Measurements from ENCODE around the gene FBXO45.

Gene FBXO45

DNA sequence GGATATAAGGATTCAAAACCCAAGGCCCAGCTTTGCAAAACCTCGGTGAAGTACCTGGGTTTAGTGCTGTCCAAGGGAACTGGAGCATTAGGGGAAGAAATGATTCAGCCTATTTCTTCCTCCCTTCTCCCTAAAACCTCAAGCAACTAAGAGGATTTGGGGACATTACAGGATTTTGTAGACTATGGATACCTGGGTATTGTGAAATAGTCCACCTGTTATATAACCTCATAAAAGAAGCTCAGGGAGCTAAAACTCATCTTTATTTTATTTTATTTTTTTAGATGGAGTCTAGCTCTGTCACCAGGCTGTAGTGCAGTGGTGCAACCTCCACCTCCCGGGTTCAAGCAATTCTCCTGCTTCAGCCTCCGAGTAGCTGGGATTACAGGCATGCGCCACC lies 44.6 kb upstream of the FBXO45 start:
- Histone ChIP-seq H3K36me3 (ENCODE audit: low read length) (no peaks in the 10 kb centered on the region), H3K4me2 (ENCODE audit: low read depth, low read length, poor library complexity, severe bottlenecking) (no peak overlapping the region), H3K9ac (ENCODE audit: low read length) (no peak overlapping the region), H2AFZ (ENCODE audit: low read depth, low read length, severe bottlenecking) (no peak overlapping the region), H3K4me3 (ENCODE audit: insufficient read depth, low read length, poor library complexity, severe bottlenecking) (no peak overlapping the region), H3K9me3 (ENCODE audit: insufficient read depth, low read length) (peaks cover 27% of the 10 kb centered on the region; the same call in 1 of the 2 replicates), H3K9me2 (replicated peaks; ENCODE audit: insufficient read depth, low read length) (no peaks in the 10 kb centered on the region), H4K20me1 (ENCODE audit: low read depth, low read length) (no peaks in the 10 kb centered on the region), H3K27ac (ENCODE audit: low read depth, low read length) (no peak overlapping the region), H3K79me2 (ENCODE audit: insufficient read depth, low read length) (no peaks in the 10 kb centered on the region), H3K27me3 (ENCODE audit: low read length) (no peaks in the 10 kb centered on the region), H3F3A (ENCODE audit: insufficient read depth) (no peaks in the 10 kb centered on the region; the same call in 1 of the 2 replicates)
- TF ChIP-seq, protein P1, sequence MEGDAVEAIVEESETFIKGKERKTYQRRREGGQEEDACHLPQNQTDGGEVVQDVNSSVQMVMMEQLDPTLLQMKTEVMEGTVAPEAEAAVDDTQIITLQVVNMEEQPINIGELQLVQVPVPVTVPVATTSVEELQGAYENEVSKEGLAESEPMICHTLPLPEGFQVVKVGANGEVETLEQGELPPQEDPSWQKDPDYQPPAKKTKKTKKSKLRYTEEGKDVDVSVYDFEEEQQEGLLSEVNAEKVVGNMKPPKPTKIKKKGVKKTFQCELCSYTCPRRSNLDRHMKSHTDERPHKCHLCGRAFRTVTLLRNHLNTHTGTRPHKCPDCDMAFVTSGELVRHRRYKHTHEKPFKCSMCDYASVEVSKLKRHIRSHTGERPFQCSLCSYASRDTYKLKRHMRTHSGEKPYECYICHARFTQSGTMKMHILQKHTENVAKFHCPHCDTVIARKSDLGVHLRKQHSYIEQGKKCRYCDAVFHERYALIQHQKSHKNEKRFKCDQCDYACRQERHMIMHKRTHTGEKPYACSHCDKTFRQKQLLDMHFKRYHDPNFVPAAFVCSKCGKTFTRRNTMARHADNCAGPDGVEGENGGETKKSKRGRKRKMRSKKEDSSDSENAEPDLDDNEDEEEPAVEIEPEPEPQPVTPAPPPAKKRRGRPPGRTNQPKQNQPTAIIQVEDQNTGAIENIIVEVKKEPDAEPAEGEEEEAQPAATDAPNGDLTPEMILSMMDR (IDR thresholded peaks at IDR 0.05; ENCODE audit: insufficient read depth, low read length, poor library complexity, severe bottlenecking) = no peak
- TF ChIP-seq EZH2phosphoT487 (conservative IDR thresholded peaks at IDR 0.05; ENCODE audit: low read length) = no peak

DNA sequence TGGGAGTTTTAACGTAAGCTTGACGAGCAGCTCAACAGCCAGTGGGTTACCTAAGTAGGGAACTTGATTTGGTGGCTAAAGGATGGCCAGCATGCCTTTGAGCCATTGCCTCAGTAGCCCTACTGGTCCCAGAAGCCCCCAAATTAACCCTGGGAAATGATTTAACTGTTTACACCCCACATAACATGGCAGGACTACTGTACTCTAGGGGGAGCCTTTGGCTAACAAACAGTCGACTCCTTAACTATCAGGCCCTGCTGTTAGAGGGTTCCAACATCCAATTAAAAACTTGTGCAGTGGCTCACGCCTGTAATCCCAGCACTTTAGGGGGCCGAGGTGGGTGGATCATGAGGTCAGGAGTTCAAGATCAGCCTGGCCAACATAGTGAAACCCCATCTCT lies 43.9 kb upstream of the FBXO45 start:
- H3K36me3 ChIP-seq (ENCODE audit: low read length) = no peaks in the 10 kb centered on the region
- no peaks in the 10 kb centered on the region for H3K27me3 ChIP-seq (ENCODE audit: low read length)
- H2AFZ ChIP-seq (ENCODE audit: low read depth, low read length, severe bottlenecking) = no peak overlapping the region
- no peaks in the 10 kb centered on the region; the same call in 1 of the 2 replicates for H3F3A ChIP-seq (ENCODE audit: insufficient read depth)
- no peak overlapping the region for H3K4me3 ChIP-seq (ENCODE audit: insufficient read depth, low read length, poor library complexity, severe bottlenecking)
- no peak overlapping the region for H3K27ac ChIP-seq (ENCODE audit: low read depth, low read length)
- H4K20me1 ChIP-seq (ENCODE audit: low read depth, low read length) = no peaks in the 10 kb centered on the region
- no peaks in the 10 kb centered on the region for H3K9me2 ChIP-seq (replicated peaks; ENCODE audit: insufficient read depth, low read length)
- no peaks in the 10 kb centered on the region for H3K79me2 ChIP-seq (ENCODE audit: insufficient read depth, low read length)
- no peak overlapping the region for H3K9ac ChIP-seq (ENCODE audit: low read length)
- H3K4me2 ChIP-seq (ENCODE audit: low read depth, low read length, poor library complexity, severe bottlenecking) = no peak overlapping the region
- no peak for TF ChIP-seq EZH2phosphoT487 (conservative IDR thresholded peaks at IDR 0.05; ENCODE audit: low read length)
- TF ChIP-seq, protein P1 (IDR thresholded peaks at IDR 0.05; ENCODE audit: insufficient read depth, low read length, poor library complexity, severe bottlenecking) = no peak
- H3K9me3 ChIP-seq (ENCODE audit: insufficient read depth, low read length) = peaks cover 20% of the 10 kb centered on the region; the same call in 1 of the 2 replicates

DNA sequence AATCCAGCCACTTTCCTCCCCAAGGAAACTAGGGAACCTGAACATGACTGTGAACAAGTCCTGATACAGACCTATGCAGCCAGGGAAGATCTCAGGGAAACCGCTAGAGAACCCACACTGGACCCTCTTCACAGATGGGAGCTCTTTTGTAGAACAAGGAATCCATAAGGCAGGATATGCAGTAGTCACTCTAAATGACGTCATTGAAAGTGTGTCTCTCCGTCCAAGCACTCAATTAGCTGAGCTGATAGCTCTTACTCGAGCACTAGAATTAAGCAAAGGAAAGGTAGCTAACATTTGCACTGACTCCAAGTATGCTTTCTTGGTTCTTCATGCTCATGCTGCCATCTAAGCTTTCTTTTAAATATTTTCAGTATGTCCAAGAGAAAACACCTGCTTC lies 43.3 kb upstream of the FBXO45 start:
- no peaks in the 10 kb centered on the region for H4K20me1 ChIP-seq (ENCODE audit: low read depth, low read length)
- peaks cover 14% of the 10 kb centered on the region; the same call in 1 of the 2 replicates for H3K9me3 ChIP-seq (ENCODE audit: insufficient read depth, low read length)

More for the DNA sequence above, 43.3 kb upstream of the FBXO45 start:
- Histone ChIP-seq H3K27ac (ENCODE audit: low read depth, low read length) (no peak overlapping the region), H3K36me3 (ENCODE audit: low read length) (no peaks in the 10 kb centered on the region), H3F3A (ENCODE audit: insufficient read depth) (no peaks in the 10 kb centered on the region; the same call in 1 of the 2 replicates), H3K9ac (ENCODE audit: low read length) (no peak overlapping the region), H3K4me3 (ENCODE audit: insufficient read depth, low read length, poor library complexity, severe bottlenecking) (no peak overlapping the region), H3K9me2 (replicated peaks; ENCODE audit: insufficient read depth, low read length) (no peaks in the 10 kb centered on the region), H2AFZ (ENCODE audit: low read depth, low read length, severe bottlenecking) (no peak overlapping the region), H3K4me2 (ENCODE audit: low read depth, low read length, poor library complexity, severe bottlenecking) (no peak overlapping the region), H3K79me2 (ENCODE audit: insufficient read depth, low read length) (no peaks in the 10 kb centered on the region), H3K27me3 (ENCODE audit: low read length) (no peaks in the 10 kb centered on the region)
- TF ChIP-seq, protein P1 (IDR thresholded peaks at IDR 0.05; ENCODE audit: insufficient read depth, low read length, poor library complexity, severe bottlenecking) = no peak
- no peak for TF ChIP-seq EZH2phosphoT487 (conservative IDR thresholded peaks at IDR 0.05; ENCODE audit: low read length)

Data from SU-DHL-6 (cell line).